MM.1S (cell line): Measurements from ENCODE around the gene RBM17.

Experiments used
- DNase-seq: peaks from one replicate; pipeline ENCODE4 v3.0.0-alpha.2; 2015
- H2AFZ ChIP-seq: fragments of 300-600 bp; sonication (generic); 2 replicates; pipeline ENCODE4 v1.6.0; 2016; ENCODE audit warnings: antibody characterized with exemption, low read length
- H3F3A ChIP-seq: fragments of 300-600 bp; sonication (generic); 2 replicates; pipeline ENCODE4 v1.6.1; 2016; ENCODE audit warnings: mild to moderate bottlenecking, antibody characterized with exemption, low read length, moderate library complexity, mixed read lengths; ENCODE audit not compliant: insufficient read depth
- H3K27ac ChIP-seq: fragments of 300-600 bp; sonication (generic); 2 replicates; pipeline ENCODE4 v1.5.1; 2016; ENCODE audit warnings: mild to moderate bottlenecking, low read length
- H3K27me3 ChIP-seq: fragments of 300-600 bp; sonication (generic); replicated peaks from 2 replicates; pipeline ENCODE4 v1.6.0; 2016; ENCODE audit warnings: low read length; ENCODE audit not compliant: insufficient read depth
- H3K36me3 ChIP-seq: fragments of 300-600 bp; sonication (generic); replicated peaks from 2 replicates; pipeline ENCODE4 v1.6.1; 2016; ENCODE audit warnings: mild to moderate bottlenecking, low read length, mixed read lengths; ENCODE audit not compliant: insufficient read depth
- H3K4me1 ChIP-seq: fragments of 300-600 bp; sonication (generic); 2 replicates; pipeline ENCODE4 v1.6.1; 2016; ENCODE audit warnings: low read length, mixed read lengths
- H3K4me2 ChIP-seq: fragments of 300-600 bp; sonication (generic); 2 replicates; pipeline ENCODE4 v1.6.0; 2016; ENCODE audit warnings: low read depth, low read length
- H3K4me3 ChIP-seq: fragments of 300-600 bp; sonication (generic); 2 replicates; pipeline ENCODE4 v1.5.1; 2016; ENCODE audit warnings: low read length, mixed read lengths
- H3K79me2 ChIP-seq: fragments of 300-600 bp; sonication (generic); 2 replicates; pipeline ENCODE4 v1.6.1; 2016; ENCODE audit warnings: mixed run types, low read length, mixed read lengths
- H3K9ac ChIP-seq: fragments of 300-600 bp; sonication (generic); 2 replicates; pipeline ENCODE4 v1.6.1; 2016; ENCODE audit warnings: low read length, mixed read lengths
- H3K9me2 ChIP-seq: fragments of 300-600 bp; sonication (generic); replicated peaks from 2 replicates; pipeline ENCODE4 v1.6.1; 2016; ENCODE audit warnings: mild to moderate bottlenecking, low read length, mixed read lengths; ENCODE audit not compliant: insufficient read depth
- H3K9me3 ChIP-seq: fragments of 300-600 bp; sonication (generic); replicated peaks from 2 replicates; pipeline ENCODE4 v1.6.1; 2016; ENCODE audit warnings: mild to moderate bottlenecking, low read length, mixed read lengths; ENCODE audit not compliant: insufficient read depth
- H4K20me1 ChIP-seq: fragments of 300-600 bp; sonication (generic); 2 replicates; pipeline ENCODE4 v1.6.1; 2016; ENCODE audit warnings: mild to moderate bottlenecking, low read length, moderate library complexity, mixed read lengths; ENCODE audit not compliant: insufficient read depth
- CTCF ChIP-seq: fragments of 300-600 bp; sonication (generic); IDR thresholded peaks from 2 replicates; pipeline ENCODE4 v1.5.1; 2016; ENCODE audit warnings: antibody characterized with exemption, low read length, mixed read lengths
- EZH2 ChIP-seq: fragments of 300-600 bp; sonication (generic); optimal IDR thresholded peaks from 2 replicates; pipeline ENCODE3; 2017; ENCODE audit warnings: low read depth, mild to moderate bottlenecking, antibody characterized with exemption, low read length, mixed read lengths
- EZH2phosphoT487 ChIP-seq: fragments of 300-600 bp; sonication (generic); IDR thresholded peaks from 2 replicates; pipeline ENCODE4 v1.6.1; 2018; ENCODE audit warnings: antibody characterized with exemption, low read length

The RBM17 gene

GRCh38 chr10:6082496-6083395 lies 6.1 kb upstream of the RBM17 start:
- H3K9ac ChIP-seq: no peak overlapping the region
- no peaks in the 10 kb centered on the region for H4K20me1 ChIP-seq
- TF ChIP-seq EZH2 (no peak), CTCF (no peak), EZH2phosphoT487 (no peak)
- H3K4me3 ChIP-seq: no peak overlapping the region
- no peak overlapping the region for H3K4me2 ChIP-seq
- no peak overlapping the region for H2AFZ ChIP-seq
- no peaks in the 10 kb centered on the region for H3F3A ChIP-seq
- no peaks in the 10 kb centered on the region for H3K4me1 ChIP-seq
- H3K9me2 ChIP-seq: no peaks in the 10 kb centered on the region
- H3K27ac ChIP-seq: no peak overlapping the region
- no peaks in the 10 kb centered on the region for H3K79me2 ChIP-seq
- DNase-seq: no peak
- no peaks in the 10 kb centered on the region for H3K9me3 ChIP-seq
- peaks cover 28% of the 10 kb centered on the region; the same call in 1 of the 2 replicates for H3K27me3 ChIP-seq
- H3K36me3 ChIP-seq: no peaks in the 10 kb centered on the region

GRCh38 chr10:6083523-6084475 lies 5.0 kb upstream of the RBM17 start:
- H3K9me3 ChIP-seq: no peaks in the 10 kb centered on the region
- H3K9me2 ChIP-seq: no peaks in the 10 kb centered on the region
- DNase-seq: no peak
- H3K4me1 ChIP-seq: no peaks in the 10 kb centered on the region
- no peaks in the 10 kb centered on the region for H3F3A ChIP-seq
- H3K9ac ChIP-seq: no peak overlapping the region
- no peak overlapping the region for H3K4me2 ChIP-seq
- peaks cover 30% of the 10 kb centered on the region; the same call in 1 of the 2 replicates for H3K27me3 ChIP-seq
- TF ChIP-seq EZH2 (no peak), CTCF (no peak), EZH2phosphoT487 (no peak)
- no peaks in the 10 kb centered on the region for H4K20me1 ChIP-seq
- H3K79me2 ChIP-seq: no peaks in the 10 kb centered on the region
- H3K36me3 ChIP-seq: no peaks in the 10 kb centered on the region
- H2AFZ ChIP-seq: no peak overlapping the region
- no peak overlapping the region for H3K4me3 ChIP-seq
- H3K27ac ChIP-seq: no peak overlapping the region

- H3K4me3 ChIP-seq: peak overlapping the region; percentile 26; the same call in 1 of the 2 replicates
- H3K27me3 ChIP-seq: peaks cover 30% of the 10 kb centered on the region; the same call in 1 of the 2 replicates
- H3K36me3 ChIP-seq: no peaks in the 10 kb centered on the region
- no peak for TF ChIP-seq EZH2phosphoT487
- peak; percentile 93 for TF ChIP-seq CTCF
- no peaks in the 10 kb centered on the region for H3F3A ChIP-seq
- no peaks in the 10 kb centered on the region for H3K9me3 ChIP-seq
- peak overlapping the region; percentile 44; the same call in 1 of the 2 replicates for H3K4me2 ChIP-seq
- peak overlapping the region; percentile 15; the same call in 1 of the 2 replicates for H2AFZ ChIP-seq
- peak; percentile 90 for DNase-seq
- H3K9ac ChIP-seq: no peak overlapping the region
- peaks cover 13% of the 10 kb centered on the region for H4K20me1 ChIP-seq
- no peak overlapping the region for H3K27ac ChIP-seq
- H3K79me2 ChIP-seq: peaks cover 25% of the 10 kb centered on the region
- H3K4me1 ChIP-seq: peaks cover 7% of the 10 kb centered on the region
- H3K9me2 ChIP-seq: no peaks in the 10 kb centered on the region
Measured at GRCh38 chr10:6086375-6087233, 2.2 kb upstream of the RBM17 start.
